NCI-H1930 (cell line): ENCODE data around the gene ITIH5.
"Not testable (repeated sequence)": the region's sequence is repeated elsewhere in the genome, so short reads cannot be mapped to it uniquely, and the experiment has no call there.

ENCODE experiments used
- DNase-seq, 2 experiments: peaks; one replicate each; lab custom pipeline; 2025; lab: John Stamatoyannopoulos, UW

Gene ITIH5

DNA sequence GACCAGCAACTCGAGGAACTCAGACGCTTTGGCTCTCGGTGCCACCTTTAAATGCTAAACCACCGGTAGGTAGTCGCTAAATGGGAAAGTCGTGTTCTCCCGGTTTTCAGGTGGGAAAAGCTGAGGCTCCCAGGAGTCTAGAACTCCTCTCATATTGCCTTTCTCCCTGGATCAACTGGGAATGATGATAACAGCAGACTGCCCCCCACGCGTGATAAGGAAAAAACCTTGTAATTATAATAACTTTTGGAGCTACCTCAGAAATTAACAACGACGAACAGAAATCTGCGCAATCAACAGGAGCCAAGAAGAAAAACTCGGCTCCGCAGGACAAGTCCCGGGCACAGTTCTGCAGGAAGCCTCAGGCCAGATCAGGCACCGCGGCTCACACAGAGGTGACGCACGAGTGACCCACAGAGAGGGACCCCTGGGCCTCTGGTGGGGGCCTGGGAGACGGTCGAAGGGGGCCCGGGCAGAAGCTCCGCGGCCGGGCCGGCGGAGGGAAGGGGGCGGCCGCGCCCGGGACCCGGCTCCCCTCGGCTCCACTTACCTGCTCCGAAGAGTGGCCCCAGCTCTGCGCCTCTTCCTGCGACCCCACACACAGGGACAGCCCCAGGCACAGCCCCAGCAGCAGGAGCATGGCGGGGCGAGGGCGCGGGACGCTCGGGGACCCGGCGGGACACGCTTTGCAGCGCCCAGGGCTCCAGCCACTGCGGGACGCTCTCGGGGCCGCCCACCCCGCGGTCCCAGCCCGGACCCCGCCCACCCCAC lies at the start of gene ITIH5:
Gene ITIH5 (minus strand): TSS at position 714 of the 771 bp plus-strand sequence. CDS start 74 bp downstream, at position 640.
- DNase-seq: no peak

DNA sequence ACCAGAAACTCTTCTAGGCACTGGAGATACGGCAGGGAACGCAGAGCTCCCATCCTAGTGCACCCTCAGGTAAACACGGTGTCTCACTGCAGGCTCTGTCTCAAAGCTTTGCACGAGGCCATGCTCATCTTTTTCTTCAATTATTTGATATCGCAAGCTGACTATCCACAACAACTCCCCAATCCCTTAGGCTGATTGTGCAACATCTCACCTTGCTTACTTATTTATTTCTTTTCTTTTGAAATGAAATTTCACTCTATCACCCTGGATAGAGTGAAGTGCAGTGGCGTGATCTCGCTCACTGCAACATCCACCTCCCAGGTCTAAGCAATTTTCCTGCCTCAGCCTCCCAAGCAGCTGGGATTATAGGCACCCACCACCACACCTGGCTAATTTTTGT lies 48.7 kb upstream of the ITIH5 start:
- no peak for DNase-seq

DNA sequence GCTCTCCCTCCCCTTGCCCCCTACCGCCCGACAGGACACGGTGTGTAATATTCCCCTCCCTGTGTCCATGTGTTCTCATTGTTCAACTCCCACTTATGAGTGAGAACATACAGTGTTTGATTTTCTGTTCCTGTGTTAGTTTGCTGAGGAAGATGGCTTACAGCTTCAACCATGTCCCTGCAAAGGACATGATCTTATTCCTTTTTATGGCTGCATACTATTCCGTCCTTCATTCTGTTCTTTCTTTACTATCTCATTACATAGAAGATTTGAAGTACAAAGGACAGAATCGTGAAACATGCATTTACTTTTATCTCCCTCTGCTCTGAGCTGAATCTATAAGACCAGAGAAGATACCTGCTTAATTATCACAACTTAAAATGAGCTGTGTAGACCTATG lies 44.3 kb upstream of the ITIH5 start:
- not testable (repeated sequence) for DNase-seq

DNA sequence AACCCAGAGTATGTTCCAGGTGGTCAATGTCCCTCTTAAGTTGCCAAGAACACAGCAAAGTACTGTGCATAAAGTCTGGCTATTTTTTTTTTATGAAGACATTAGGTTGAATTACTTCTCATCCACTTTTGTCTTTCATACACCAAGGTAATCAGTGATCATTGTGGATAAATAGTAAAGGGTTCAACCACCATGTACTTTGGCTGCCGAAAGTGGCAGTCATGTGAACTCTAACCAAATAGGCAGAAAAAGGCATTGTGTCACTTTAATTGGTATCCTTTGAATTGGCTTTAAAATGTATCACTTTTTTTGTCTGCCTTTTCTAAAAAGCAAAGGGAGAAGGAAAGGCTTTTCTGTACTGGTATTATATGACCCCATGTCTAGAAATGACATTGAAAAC lies 43.7 kb upstream of the ITIH5 start:
- no peak for DNase-seq

DNA sequence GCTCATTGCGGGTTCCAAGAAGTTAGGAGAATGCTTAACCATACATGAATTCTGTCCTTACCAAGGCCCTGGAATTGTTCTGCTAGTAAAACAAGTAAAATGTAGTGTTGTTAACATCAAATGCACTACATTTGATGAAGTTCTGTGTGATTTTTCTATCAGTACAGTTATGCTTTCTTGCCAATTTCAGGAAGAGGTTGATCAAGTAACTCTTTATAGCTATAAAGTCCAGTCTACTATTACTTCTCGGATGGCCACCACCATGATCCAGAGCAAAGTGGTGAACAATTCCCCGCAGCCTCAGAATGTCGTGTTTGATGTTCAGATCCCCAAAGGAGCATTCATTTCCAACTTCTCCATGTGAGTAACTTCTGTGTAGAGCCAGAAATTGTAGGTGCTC lies 42.1 kb upstream of the ITIH5 start:
- no peak for DNase-seq

DNA sequence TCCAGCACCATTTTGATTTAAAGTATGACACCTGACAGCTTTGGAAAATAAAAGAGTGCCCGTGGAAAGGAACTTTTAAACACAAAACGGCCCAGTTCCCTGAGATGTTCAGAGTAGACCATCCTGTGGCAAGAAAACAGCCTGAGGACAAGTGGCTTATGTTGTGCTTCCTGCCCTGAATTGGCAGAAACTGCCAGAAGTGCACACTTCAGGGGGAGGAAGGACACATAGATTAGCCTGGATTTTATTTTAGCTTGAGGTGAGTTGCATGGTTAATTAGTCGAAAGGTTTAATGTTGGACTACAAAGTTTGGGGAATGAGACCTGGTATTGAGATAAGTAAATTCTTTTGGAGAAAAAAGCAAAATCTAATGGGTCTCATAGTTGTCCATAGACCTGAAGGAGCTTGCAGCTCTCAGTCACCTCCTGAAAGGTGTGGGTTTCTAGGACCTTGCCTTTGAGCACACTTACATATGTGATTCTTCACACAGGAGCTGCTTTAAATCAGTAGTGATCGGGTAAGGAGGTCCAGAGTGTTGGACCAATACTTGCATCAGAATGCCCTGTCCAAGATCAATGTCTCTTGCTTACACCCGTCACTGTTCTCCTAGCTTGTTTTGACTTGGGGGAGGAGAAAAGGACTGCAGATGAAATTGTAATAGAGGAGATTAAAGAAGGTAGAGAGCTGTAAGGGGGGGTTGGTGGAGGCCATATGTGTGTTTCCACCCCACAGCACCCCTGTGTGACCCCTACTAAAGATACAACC lies 41.3 kb upstream of the ITIH5 start:
- DNase-seq: no peak

DNA sequence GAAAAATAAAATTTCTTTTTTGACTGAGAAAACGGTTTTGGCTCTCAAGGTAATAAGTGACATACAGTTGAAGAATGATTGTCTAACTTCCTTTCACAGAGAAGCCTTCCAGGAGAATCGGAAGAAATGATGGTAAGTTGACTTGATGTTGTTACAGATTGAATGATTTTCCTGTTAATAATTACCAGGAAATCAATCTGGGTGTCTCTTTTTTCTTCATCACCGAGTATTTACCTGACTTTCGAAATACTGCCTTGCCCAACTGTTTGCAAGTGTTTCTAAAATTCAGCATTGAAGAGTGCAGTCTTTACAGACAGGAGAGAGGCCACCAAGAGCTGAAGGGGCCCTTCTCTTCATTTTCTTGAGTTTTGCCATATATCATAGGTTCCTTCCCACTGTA lies 40.3 kb upstream of the ITIH5 start:
- no peak for DNase-seq

DNA sequence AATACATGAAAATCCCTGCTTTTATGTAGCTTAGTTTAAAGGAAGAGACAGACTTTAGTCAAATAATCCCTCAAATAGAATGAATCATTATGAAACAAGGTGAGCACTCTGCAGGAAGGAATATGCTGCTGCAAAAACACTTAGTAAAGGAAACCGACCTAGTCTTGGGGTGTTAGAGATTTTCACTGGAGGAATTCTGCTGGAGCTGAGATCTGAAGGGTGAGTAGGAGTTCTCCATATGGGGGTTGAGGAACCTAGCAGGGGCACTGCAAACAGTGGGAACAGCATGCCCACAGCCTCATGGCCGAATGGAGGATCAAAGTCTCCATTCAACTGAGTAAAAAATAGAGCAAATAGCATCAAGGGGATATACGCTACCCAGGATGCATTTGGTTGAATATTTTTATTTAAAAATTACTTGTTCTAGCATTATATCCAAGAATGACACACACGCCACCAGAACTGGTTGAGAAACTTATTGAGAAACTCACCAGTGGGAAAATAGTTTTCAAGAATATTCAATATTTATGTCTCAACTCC lies 39.8 kb upstream of the ITIH5 start:
- DNase-seq: no peak

DNA sequence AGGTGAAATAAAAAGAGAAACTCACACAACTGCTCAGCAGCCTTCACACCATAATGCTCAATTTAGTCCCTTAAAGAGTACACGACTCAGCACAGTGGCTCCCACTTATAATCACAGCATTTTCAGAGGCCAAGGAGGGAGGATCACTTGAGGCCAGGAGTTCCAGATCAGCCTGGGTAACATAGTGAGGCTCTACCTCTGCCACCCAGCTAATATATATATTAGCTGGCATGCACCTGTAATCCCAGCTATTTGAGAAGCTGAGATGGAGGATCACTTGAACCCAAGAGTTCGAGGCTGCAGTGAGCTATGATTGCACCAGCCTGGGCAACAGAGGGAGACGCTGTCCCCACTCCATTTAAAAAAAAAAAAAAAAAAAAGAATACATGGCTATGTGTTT lies 38.6 kb upstream of the ITIH5 start:
- DNase-seq: no peak

DNA sequence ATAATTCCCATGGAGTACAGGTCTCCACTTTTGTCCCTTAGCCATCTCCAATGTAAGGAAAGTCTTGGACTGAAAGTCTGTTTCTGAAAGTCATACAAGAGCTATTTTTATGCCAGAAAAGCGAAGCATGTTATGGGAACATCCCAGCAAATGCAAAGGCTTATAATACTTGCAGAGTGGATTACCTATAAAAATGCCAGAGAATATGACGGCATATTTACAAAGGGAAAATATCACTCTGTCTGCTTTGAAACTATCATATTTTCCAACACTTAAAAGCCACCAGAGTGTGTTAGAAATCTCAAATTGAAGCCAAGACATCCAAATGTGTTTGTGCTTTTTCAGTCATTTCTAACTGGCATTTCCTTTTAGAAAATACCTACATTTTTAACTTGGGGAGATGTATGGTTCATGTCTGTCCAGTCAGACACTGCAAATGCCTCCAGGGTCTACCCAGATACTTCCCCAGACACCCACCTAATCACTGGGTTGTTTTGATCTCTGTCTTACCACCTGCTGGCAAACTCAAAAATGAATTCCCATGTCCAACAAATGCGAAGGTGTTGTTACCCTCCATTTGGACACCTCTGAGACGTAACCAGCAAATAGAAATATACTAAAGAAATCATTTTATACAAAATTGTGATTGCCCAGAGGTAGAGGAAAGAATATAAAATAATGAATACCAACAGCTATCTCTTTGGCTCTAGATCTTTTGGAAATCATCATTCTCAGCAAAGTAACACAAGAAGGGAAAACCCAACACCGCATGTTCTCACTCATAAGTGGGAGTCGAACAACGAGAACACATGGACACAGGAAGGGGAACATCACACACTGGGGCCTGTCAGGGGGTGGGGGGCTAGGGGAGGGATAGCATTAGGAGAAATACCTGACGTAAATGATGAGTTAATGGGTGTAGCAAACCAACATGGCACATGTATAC lies 37.6 kb upstream of the ITIH5 start:
- no peak for DNase-seq

DNA sequence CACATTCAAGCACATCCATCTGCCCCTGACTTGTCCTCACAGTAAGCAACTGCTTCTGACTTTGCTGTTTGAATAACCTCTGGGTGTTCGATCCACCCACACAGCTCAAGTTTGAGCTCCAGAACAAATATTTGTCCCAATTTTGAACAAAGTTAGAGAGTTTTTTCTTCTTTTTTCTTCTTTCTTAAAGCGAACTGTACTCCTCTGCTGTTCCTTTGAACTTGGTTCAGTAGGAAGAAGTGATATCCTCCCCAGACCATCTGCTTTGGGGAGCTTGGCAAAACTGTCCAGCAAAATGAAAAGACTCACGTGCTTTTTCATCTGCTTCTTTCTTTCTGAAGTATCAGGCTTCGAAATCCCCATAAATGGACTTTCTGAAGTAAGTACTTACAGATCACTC lies 36.4 kb upstream of the ITIH5 start, which contains the start of gene ITIH2:
Gene ITIH2 (plus strand): TSS at position 177 of the 400 bp plus-strand sequence. CDS start 119 bp downstream, at position 296.
- no peak for DNase-seq

DNA sequence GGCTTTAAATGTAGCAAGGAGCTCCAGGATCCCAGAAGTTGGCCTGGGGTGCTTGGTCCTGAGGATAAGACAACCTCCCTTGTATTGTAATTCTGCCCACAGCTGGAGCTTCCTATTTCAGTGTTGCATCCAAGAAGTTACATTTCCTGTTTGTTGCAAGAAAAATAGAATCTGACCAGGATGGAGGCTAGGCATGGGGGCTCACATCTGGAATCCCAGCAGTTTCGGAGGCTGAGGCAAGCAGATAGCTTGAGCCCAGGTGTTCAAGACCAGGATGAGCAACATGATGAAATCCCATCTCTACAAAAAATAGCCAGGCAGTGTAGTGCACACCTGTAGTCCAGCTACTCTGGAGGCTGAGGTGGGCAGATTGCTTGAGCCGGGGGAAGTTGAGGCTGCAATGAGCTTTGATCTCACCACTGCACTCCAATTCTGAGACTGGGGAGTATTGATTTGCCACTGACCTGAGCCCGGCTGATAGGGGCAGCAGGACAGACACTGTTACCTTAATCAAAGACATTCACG lies 35.6 kb upstream of the ITIH5 start:
- no peak for DNase-seq

DNA sequence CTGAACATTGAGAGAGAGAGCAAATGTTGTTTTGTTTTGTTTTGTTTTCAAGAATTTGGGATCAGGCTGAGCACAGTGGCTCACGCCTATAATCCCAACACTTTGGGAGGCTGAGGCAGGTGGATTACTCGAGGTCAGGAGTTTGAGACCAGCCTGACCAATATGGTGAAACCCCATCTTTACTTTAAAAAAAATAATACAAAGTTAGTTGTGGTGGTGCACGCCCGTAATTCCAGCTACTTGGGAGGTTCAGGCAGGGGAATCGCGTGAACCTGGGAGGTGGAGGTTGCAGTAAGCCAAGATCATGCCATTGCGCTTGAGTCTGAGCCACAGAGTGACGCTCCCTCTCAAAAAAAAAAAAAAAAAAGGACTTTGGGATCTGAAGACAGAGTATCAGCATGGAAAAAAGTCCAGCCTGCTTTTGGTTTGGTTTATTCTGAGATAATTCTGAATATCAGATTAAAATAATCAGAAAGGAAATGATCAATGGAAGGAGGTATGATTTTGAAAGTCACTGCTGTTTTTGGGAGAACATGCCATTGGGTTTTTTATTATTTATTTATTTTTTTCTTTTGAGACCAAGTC lies 34.5 kb upstream of the ITIH5 start:
- DNase-seq: no peak

DNA sequence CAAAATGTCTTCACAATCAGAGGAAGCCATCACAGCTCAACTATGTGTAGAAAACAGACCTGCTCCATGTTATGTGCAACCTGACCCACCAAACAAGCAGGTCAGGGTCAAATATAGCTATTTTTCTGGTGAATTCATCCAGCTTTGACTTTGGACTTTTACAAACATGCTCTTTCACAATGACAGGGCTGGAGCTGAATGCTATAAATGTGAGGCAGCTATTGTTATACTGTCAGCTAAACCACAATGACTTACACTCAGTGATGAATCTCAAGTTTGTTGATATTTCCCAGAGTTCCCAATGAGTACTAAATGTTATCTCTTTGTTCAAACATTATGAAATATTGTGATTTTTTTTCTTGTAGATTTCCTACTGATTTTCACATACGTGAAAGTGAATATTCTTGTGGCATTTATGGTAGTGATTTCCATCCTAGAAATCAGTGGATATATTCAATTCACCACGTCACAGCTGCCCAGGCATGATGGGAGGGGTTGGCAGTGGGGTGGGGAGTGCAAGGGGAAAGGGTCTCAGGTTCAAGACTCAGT lies 33.9 kb upstream of the ITIH5 start:
- no peak for DNase-seq

DNA sequence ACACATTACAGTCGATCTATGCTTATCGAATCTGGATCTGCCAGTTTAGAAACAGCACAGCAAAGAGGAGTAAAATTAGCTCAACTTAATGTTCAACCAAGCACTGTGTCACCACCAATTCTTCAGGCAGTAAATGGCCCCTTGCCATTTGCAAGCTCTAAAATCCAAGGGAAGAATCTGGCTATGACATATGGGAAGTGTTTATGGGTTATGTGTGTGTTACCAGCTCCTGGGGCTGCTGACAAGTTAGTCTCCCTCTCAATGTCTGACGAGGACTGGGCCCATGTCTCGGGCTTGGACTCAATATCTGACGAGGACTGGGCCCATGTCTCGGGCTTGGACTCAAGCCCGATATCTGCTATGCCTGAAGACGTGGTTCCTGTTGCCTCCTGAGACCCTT lies 30.7 kb upstream of the ITIH5 start:
- no peak for DNase-seq

DNA sequence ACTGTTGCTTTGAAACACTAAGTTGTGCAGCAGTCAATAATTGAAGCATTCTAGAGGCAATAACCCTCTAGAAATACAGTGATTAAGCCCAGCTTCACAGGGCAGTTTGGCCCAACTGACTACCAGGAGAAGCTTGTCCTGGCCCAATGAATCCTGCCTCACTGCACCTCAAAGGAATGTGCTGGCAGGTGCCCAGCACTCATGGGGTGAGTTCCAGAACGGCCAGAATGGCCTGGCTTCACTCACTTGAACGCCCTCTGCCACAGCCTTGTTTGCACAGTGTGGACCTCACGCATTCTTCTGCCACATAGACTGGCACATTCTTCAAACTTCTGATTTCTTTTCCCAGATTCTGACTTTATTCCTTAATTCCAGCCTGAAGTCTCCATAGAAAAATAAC lies 29.8 kb upstream of the ITIH5 start:
- no peak for DNase-seq

DNA sequence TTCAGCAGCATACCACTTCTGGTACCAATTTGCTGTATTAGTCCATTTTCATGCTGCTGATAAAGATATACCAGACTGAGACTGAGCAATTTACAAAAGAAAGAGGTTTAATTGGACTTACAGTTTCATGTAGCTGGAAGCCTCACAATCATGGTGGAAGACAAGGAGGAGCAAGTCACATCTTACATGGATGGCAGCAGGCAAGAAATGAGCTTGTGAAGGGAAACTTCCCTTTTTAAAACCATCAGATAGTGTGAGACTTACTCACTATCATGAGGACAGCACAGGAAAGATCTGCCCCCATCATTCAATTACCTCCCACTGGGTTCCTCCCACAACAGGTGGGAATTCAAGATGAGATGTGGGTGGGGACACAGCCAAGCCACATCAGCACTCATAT lies 26.4 kb upstream of the ITIH5 start:
- not testable (repeated sequence) for DNase-seq

DNA sequence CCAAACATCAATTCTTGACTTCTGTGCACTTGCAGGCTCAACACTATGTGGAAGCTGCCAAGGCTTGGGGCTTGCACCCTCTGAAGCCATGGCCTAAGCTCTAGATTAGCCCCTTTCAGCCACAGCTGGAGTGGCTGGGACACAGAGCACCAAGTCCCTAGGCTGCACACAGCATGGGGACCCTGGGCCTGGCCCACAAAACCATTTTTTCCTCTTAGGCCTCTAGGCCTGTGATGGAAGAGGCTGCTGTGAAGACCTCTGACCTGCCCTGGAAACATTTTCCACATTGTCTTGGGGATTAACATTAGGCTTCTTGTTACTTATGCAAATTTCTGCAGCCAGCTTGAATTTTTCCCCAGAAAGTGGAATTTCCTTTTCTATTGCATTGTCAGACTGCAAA lies 25.6 kb upstream of the ITIH5 start:
- not testable (repeated sequence) for DNase-seq

DNA sequence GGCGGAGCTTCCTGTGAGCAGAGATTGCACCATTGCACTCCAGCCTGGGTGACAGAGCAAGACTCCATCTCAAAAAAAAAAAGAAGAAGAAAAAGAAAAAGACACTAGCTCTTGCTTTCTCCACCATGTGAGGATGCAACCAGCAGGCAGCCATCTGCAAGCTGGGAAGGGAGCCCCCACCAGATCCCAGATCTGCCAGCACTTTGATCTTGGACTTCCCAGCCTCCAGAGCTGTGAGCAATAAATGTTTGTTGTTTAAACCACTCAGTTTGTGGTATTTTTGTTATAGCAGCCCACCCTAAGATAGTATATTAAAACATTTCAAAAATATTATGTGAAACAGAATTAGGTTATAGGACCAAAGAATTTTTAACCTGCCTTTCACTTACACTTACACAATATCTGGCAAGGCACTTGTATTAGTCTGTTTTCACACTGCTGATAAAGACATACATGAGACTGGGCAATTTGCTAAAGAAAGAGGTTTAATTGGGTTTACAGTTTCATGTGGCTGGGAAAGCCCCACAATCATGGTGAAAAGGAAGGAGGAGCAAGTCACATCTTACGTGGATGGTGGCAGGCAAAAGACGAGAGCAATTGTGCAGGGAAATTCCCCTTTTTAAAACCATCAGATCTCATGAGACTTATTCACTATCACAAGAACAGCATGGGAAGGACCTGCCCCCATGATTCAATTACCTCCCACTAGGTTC lies 24.3 kb upstream of the ITIH5 start:
- DNase-seq: not testable (repeated sequence)

DNA sequence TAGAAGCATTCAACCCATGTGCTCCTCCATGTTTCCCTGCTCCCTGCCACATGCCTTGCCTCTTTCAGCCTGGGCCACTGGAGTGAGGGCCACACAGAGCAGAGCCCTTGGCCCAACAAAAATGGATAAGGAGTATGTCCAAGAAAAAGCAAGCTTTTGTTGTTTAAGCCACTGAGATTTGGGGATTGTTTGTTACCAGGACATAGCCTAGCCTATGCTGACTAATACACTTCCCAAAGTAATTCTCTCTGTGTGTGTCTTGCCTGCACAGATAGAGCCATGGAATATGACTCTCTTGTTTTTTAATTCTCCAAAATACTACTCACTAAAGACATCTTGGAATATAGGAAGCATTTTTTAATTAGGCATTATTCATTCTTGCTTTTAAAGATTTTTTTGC lies 22.8 kb upstream of the ITIH5 start:
- no peak for DNase-seq
